NB4 (cell line): ENCODE measurements around the gene PTCD2.
"Not testable (repeated sequence)": the region's sequence is repeated elsewhere in the genome, so short reads cannot be mapped to it uniquely, and the experiment has no call there.

Experiments
- DNase-seq: peaks from one replicate; pipeline ENCODE4 v3.0.0; 2010; ENCODE audit warnings: low read depth
- H3K4me3 ChIP-seq: one replicate; pipeline ENCODE4 v1.5.1; 2011; ENCODE audit warnings: mild to moderate bottlenecking, low read depth, low read length, moderate library complexity
- MAX ChIP-seq: IDR thresholded peaks from 2 replicates; pipeline ENCODE4 v1.6.1; 2011; ENCODE audit warnings: low read depth, low read length
- MYC ChIP-seq: IDR thresholded peaks from 2 replicates; pipeline ENCODE4 v1.6.1; 2011; ENCODE audit warnings: low read depth, low read length
- POLR2A ChIP-seq: IDR thresholded peaks from 2 replicates; pipeline ENCODE4 v1.6.1; 2011; ENCODE audit warnings: mild to moderate bottlenecking; ENCODE audit not compliant: insufficient read length; ENCODE audit errors: extremely low read depth
- TF ChIP-seq, protein P1 (sequence below): IDR thresholded peaks from one replicate; pipeline ENCODE4 v1.5.1; 2012; ENCODE audit warnings: low read depth, low read length

The PTCD2 gene

GRCh38 chr5:72307573-72307967, 12.6 kb upstream of the PTCD2 start:
- H3K4me3 ChIP-seq = peak overlapping the region; percentile 84
- no peak for DNase-seq
- no peak for TF ChIP-seq POLR2A
- no peak for TF ChIP-seq MAX
- TF ChIP-seq, protein P1, sequence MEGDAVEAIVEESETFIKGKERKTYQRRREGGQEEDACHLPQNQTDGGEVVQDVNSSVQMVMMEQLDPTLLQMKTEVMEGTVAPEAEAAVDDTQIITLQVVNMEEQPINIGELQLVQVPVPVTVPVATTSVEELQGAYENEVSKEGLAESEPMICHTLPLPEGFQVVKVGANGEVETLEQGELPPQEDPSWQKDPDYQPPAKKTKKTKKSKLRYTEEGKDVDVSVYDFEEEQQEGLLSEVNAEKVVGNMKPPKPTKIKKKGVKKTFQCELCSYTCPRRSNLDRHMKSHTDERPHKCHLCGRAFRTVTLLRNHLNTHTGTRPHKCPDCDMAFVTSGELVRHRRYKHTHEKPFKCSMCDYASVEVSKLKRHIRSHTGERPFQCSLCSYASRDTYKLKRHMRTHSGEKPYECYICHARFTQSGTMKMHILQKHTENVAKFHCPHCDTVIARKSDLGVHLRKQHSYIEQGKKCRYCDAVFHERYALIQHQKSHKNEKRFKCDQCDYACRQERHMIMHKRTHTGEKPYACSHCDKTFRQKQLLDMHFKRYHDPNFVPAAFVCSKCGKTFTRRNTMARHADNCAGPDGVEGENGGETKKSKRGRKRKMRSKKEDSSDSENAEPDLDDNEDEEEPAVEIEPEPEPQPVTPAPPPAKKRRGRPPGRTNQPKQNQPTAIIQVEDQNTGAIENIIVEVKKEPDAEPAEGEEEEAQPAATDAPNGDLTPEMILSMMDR = no peak
- TF ChIP-seq MYC = no peak

- peak; percentile 98 for DNase-seq
- TF ChIP-seq POLR2A (peak; percentile 91), MAX (peak; percentile 81), MYC (peak; percentile 87)
- TF ChIP-seq, protein P1 = peak; percentile 76
Observed at GRCh38 chr5:72307968-72308852, 12.0 kb upstream of the PTCD2 start.

GRCh38 chr5:72308853-72309191, 11.4 kb upstream of the PTCD2 start:
- TF ChIP-seq POLR2A (no peak), MYC (no peak), MAX (no peak)
- TF ChIP-seq, protein P1 = no peak
- no peak overlapping the region for H3K4me3 ChIP-seq
- DNase-seq = no peak

More at GRCh38 chr5:72307968-72308852, 12.0 kb upstream of the PTCD2 start:
- H3K4me3 ChIP-seq = peak overlapping the region; percentile 84

GRCh38 chr5:72313141-72313540, 7.0 kb upstream of the PTCD2 start:
- TF ChIP-seq MYC = no peak
- TF ChIP-seq, protein P1 = no peak
- TF ChIP-seq MAX = no peak
- no peak for TF ChIP-seq POLR2A
- no peak for DNase-seq
- H3K4me3 ChIP-seq = no peak overlapping the region

DNA sequence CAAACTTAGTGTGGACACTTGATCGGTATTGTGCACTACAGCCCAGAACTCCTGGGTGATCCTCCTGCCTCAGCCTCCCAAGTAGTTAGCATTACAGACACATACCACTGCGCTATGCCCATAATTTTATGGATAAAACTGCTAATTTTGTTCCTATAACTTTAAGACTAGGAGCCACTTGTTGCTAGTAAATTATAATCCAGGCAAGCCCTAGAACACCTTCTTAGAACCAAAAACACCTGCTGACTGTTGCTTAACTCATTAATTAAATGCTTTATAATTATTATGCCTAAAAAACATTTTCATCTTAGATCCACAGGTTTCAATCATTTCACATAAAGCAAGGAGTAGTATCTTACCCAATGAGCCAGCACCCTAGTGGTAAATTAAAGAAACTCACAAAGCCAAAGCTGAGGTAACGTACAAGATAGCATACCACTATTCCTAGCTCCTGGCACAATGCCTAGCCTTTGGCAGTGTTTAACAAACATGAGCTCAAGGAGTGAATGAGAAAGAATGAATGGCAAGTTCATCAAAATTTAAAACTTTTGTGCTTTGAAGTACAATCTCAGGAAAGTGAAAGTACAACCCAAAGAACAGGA, 5.5 kb upstream of the PTCD2 start:
- TF ChIP-seq MAX (no peak), MYC (no peak)
- TF ChIP-seq, protein P1 = no peak
- no peak overlapping the region for H3K4me3 ChIP-seq
- peak; percentile 36 for DNase-seq

DNA sequence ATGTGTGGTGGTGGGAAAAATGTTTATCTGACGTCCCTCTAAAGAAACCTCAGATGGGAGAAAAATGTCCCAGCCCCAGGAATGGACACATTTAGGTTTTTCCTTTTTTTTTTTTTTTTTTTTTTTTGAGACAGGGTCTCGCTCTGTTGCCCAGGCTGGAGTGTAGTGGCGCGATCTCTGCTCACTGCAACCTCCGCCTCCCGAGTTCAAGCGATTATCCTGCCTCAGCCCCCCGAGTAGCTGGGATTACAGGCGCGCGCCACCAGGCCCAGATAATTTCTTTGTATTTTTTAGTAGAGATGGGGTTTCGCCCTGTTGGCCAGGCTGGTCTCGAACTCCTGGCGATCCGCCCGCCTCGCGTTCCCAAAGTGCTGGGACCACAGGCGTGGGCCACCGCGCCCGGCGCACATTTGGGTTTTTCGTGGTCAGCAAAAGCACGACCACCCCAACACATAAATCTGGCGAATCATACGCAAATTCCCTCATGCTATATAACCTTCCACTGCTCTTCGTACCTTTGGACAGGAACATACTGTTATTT, 668 bp upstream of the PTCD2 start:
- not testable (repeated sequence) for DNase-seq
- peak overlapping the region; percentile 83 for H3K4me3 ChIP-seq
